ENCODE results near the gene MORC4.
"Not testable (repeated sequence)": the region's sequence is repeated elsewhere in the genome, so short reads cannot be mapped to it uniquely, and the experiment has no call there.

Gene MORC4

GRCh38 chrX:107000013-107000515 is at the start of gene MORC4:
Gene MORC4 (minus strand): TSS chrX:107000212. CDS start chrX:106999969, 243 bp downstream.
- DNase-seq: peak; percentile 72

GRCh38 chrX:107047622-107048021 is 47.6 kb upstream of the MORC4 start:
- DNase-seq: no peak

GRCh38 chrX:107029752-107030151 is 29.7 kb upstream of the MORC4 start:
- no peak for DNase-seq

- no peak for DNase-seq
Observed at GRCh38 chrX:107025545-107025944, 25.5 kb upstream of the MORC4 start.

GRCh38 chrX:107014936-107015335 is 14.9 kb upstream of the MORC4 start:
- no peak for DNase-seq

- no peak for DNase-seq
Observed at GRCh38 chrX:107008034-107008433, 8.0 kb upstream of the MORC4 start.

GRCh38 chrX:106999002-106999975 is 723 bp downstream of the MORC4 start:
- DNase-seq: peak; percentile 4

GRCh38 chrX:106997611-106998010 is 2.4 kb downstream of the MORC4 start:
- DNase-seq: no peak

- DNase-seq: no peak
Observed at GRCh38 chrX:106995678-106996077, 4.3 kb downstream of the MORC4 start.

- DNase-seq: no peak
Observed at GRCh38 chrX:106987488-106987887, 12.5 kb downstream of the MORC4 start.

- no peak for DNase-seq
Observed at GRCh38 chrX:106980952-106981626, 18.9 kb downstream of the MORC4 start.

GRCh38 chrX:106976416-106976815 is 23.6 kb downstream of the MORC4 start:
- no peak for DNase-seq

- no peak for DNase-seq
Observed at GRCh38 chrX:106973433-106974149, 26.4 kb downstream of the MORC4 start.

- DNase-seq: no peak
Observed at GRCh38 chrX:106972896-106973295, 27.1 kb downstream of the MORC4 start.

- not testable (repeated sequence) for DNase-seq
Observed at GRCh38 chrX:106966547-106966946, 33.5 kb downstream of the MORC4 start.

GRCh38 chrX:106964290-106964689 is 35.7 kb downstream of the MORC4 start:
- no peak for DNase-seq

GRCh38 chrX:106963111-106963510 is 36.9 kb downstream of the MORC4 start:
- DNase-seq: no peak

GRCh38 chrX:106959901-106960300 is 40.1 kb downstream of the MORC4 start:
- no peak for DNase-seq

GRCh38 chrX:106957856-106958255 is 42.2 kb downstream of the MORC4 start:
- no peak for DNase-seq

GRCh38 chrX:106955004-106955772 is 44.8 kb downstream of the MORC4 start:
- DNase-seq: no peak

- no peak for DNase-seq
Observed at GRCh38 chrX:106954041-106954440, 46.0 kb downstream of the MORC4 start.

GRCh38 chrX:106952988-106953387 is 47.0 kb downstream of the MORC4 start:
- no peak for DNase-seq

Measured in NCI-H1105 (cell line).